Prostate gland (tissue), 2 donors: ENCODE results near the gene DLEC1.

Source experiments
- POLR2AphosphoS5 ChIP-seq: sonication (generic); formaldehyde crosslinking; IDR thresholded peaks from one replicate; pipeline ENCODE4 v1.6.1; 2017; ENCODE audit warnings: antibody characterized with exemption
- TF ChIP-seq, protein P1 (sequence below), 4 experiments: fragments of 200-600 bp in 2 of 4; fragments of 450-650 bp in 2 of 4; sonication (generic) in 2 of 4; IDR thresholded peaks; 1 replicate in 3 of 4; 2 replicates in 1 of 4; pipeline ENCODE4 v1.5.1; 2016 to 2019; ENCODE audit warnings: antibody characterized with exemption in 4 of 4, mild to moderate bottlenecking in 2 of 4, moderate library complexity in 2 of 4

DNA sequence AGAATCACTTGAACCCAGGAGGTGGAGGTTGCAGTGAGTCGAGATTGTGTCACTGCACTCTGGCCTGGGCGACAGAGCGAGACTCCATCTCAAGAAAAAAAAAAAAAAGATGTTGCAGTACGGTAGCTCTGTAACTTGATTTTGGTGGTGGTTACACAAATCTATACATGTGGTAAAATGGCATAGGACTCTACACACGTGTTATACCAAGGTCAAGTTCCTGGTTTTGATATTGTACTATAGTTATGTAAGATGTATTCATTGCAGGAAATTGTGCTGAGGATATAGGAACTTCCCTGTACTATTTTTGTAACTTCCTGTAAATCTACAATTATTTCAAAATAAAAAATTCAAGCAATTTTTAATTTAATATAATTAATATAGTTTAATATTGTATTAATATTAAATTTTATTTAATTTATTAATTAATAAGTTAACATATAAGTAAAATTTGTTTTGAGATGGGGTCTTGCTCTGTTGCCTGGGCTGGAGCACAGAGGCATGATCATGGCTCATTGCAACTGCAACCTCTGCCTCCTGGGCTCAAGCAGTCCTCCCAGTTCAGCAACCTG is 109.4 kb downstream of the DLEC1 start:
- TF ChIP-seq, protein P1, sequence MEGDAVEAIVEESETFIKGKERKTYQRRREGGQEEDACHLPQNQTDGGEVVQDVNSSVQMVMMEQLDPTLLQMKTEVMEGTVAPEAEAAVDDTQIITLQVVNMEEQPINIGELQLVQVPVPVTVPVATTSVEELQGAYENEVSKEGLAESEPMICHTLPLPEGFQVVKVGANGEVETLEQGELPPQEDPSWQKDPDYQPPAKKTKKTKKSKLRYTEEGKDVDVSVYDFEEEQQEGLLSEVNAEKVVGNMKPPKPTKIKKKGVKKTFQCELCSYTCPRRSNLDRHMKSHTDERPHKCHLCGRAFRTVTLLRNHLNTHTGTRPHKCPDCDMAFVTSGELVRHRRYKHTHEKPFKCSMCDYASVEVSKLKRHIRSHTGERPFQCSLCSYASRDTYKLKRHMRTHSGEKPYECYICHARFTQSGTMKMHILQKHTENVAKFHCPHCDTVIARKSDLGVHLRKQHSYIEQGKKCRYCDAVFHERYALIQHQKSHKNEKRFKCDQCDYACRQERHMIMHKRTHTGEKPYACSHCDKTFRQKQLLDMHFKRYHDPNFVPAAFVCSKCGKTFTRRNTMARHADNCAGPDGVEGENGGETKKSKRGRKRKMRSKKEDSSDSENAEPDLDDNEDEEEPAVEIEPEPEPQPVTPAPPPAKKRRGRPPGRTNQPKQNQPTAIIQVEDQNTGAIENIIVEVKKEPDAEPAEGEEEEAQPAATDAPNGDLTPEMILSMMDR (IDR thresholded peaks at IDR 0.05): no peak
- TF ChIP-seq POLR2AphosphoS5: no peak
